Left lung (tissue), 10 donors: ENCODE data around the gene ZNF609. TPM values are rescaled to one million over a fixed set of nuclear protein-coding genes. Genes with fewer than 3 reads are reported as not detected.

Experiments used
- ATAC-seq: fragments of 200-7000 bp; cut with Tn5 transposase; one replicate; pipeline ENCODE4 v1.9.1; 2020; ENCODE audit warnings: moderate library complexity
- DNase-seq, 4 donors: peaks; one replicate each; pipeline ENCODE4 v3.0.0-alpha.2; 2013 to 2020
- H3K27ac ChIP-seq, 2 donors: fragments of 200-600 bp; sonication (generic) in 1 of 2; one replicate each; pipeline versions ENCODE4 v1.5.0 to v1.8.0; 2020 to 2021
- H3K27me3 ChIP-seq, 2 donors: fragments of 200-600 bp; sonication (generic) in 1 of 2; one replicate each; pipeline versions ENCODE4 v1.5.0 to v1.8.0; 2020 to 2021
- H3K36me3 ChIP-seq, 2 donors: fragments of 200-600 bp; sonication (generic) in 1 of 2; one replicate each; pipeline versions ENCODE4 v1.5.0 to v1.8.0; 2020 to 2021
- H3K4me1 ChIP-seq, 2 donors: fragments of 200-600 bp; one replicate each; pipeline ENCODE4 v1.8.0; 2021
- H3K4me3 ChIP-seq, 2 donors: fragments of 200-600 bp; sonication (generic) in 1 of 2; one replicate each; pipeline versions ENCODE4 v1.5.0 to v1.8.0; 2020 to 2021; ENCODE audit warnings: mild to moderate bottlenecking in 1 of 2
- H3K9me3 ChIP-seq, 2 donors: fragments of 200-600 bp; sonication (generic) in 1 of 2; one replicate each; pipeline versions ENCODE4 v1.5.0 to v1.8.0; 2020 to 2021
- CTCF ChIP-seq, 2 donors: fragments of 200-600 bp; sonication (generic) in 1 of 2; IDR thresholded peaks; one replicate each; pipeline versions ENCODE4 v1.5.0 to v1.8.0; 2021; ENCODE audit warnings: antibody characterized with exemption in 2 of 2
- intact Hi-C, 2 donors: fragments of 100-400 bp; cut with DNase I; formaldehyde crosslinking; loops; one replicate each; pipeline versions ENCODE4 v1.11.2 to v1.14.2; 2022
- polyA plus RNA-seq, 6 donors: library from polyadenylated mRNA; unstranded; fragments of 120-200 nt; gene quantifications; one replicate each; pipeline ENCODE4 v1.2.1, GENCODE V29; 2013; ENCODE audit not compliant: insufficient read length in 6 of 6
- total RNA-seq, 2 donors: library from RNA; stranded (reverse); fragmentation: NEBNext Ultra II Directional; extraction: Animal tissue kit (Norgen Biotek cat#: 25700); gene quantifications; one replicate each; pipeline ENCODE4 v1.2.1, GENCODE V29; 2021
- donor health status: DM: no; HTN: yes; CAD: no.
- donor health status: DM: no; HTN: no; CAD: no.

Gene ZNF609
- total and polyA plus RNA-seq, 8 donors = 31.9 to 37.4 (median 36.7) TPM

GRCh38 chr15:64515825-64516224 lies 55.4 kb downstream of the ZNF609 start:
- no peak for ATAC-seq
- H3K4me3 ChIP-seq = no peak overlapping the region
- H3K9me3 ChIP-seq = no peaks in the 10 kb centered on the region
- H3K4me1 ChIP-seq = peaks cover 0 to under 1% of the 10 kb centered on the region in 2 donors
- no peak for DNase-seq
- H3K36me3 ChIP-seq = no peaks in the 10 kb centered on the region
- no peak overlapping the region for H3K27ac ChIP-seq
- TF ChIP-seq CTCF (IDR thresholded peaks at IDR 0.05) = no peak
- no peaks in the 10 kb centered on the region for H3K27me3 ChIP-seq
- intact Hi-C loops = no loop called here

GRCh38 chr15:64519897-64520296 lies 59.5 kb downstream of the ZNF609 start:
- ATAC-seq = no peak
- intact Hi-C loops = no loop called here
- TF ChIP-seq CTCF (IDR thresholded peaks at IDR 0.05) = no peak

GRCh38 chr15:64521201-64521600 lies 60.8 kb downstream of the ZNF609 start:
- intact Hi-C loops = no loop called here
- Histone ChIP-seq H3K4me3 (no peak overlapping the region), H3K27ac (peak overlapping the region in 1 of 2 donors; percentile 34), H3K36me3 (no peaks in the 10 kb centered on the region), H3K27me3 (no peaks in the 10 kb centered on the region), H3K9me3 (no peaks in the 10 kb centered on the region), H3K4me1 (peaks cover 10 to 15% of the 10 kb centered on the region in 2 donors)
- TF ChIP-seq CTCF (IDR thresholded peaks at IDR 0.05) = no peak
- DNase-seq (no peak), ATAC-seq (peak; percentile 22)

More at GRCh38 chr15:64519897-64520296, 59.5 kb downstream of the ZNF609 start:
- H3K4me1 ChIP-seq = peaks cover 10 to 15% of the 10 kb centered on the region in 2 donors
- no peak overlapping the region for H3K4me3 ChIP-seq
- no peak for DNase-seq
- no peaks in the 10 kb centered on the region for H3K27me3 ChIP-seq
- H3K9me3 ChIP-seq = no peaks in the 10 kb centered on the region
- no peaks in the 10 kb centered on the region for H3K36me3 ChIP-seq
- H3K27ac ChIP-seq = no peak overlapping the region

GRCh38 chr15:64521726-64522164 lies 61.4 kb downstream of the ZNF609 start:
- Histone ChIP-seq H3K36me3 (no peaks in the 10 kb centered on the region), H3K27me3 (no peaks in the 10 kb centered on the region), H3K27ac (peak overlapping the region in 1 of 2 donors; percentile 34), H3K9me3 (no peaks in the 10 kb centered on the region), H3K4me3 (no peak overlapping the region), H3K4me1 (peaks cover 10 to 15% of the 10 kb centered on the region in 2 donors)
- ATAC-seq (peak; percentile 41), DNase-seq (no peak)
- intact Hi-C loops = no loop called here
- no peak for TF ChIP-seq CTCF (IDR thresholded peaks at IDR 0.05)

- no peak for DNase-seq
- intact Hi-C loops = no loop called here
- Histone ChIP-seq H3K9me3 (no peaks in the 10 kb centered on the region), H3K27me3 (no peaks in the 10 kb centered on the region), H3K27ac (no peak overlapping the region), H3K36me3 (no peaks in the 10 kb centered on the region), H3K4me3 (no peak overlapping the region), H3K4me1 (peaks cover 10 to 15% of the 10 kb centered on the region in 2 donors)
- ATAC-seq = no peak
- no peak for TF ChIP-seq CTCF (IDR thresholded peaks at IDR 0.05)
Observed at GRCh38 chr15:64522226-64522823, 61.9 kb downstream of the ZNF609 start.
